GM12892 (cell line): ENCODE measurements around the gene ABCC1.
"Not testable (repeated sequence)": the region's sequence is repeated elsewhere in the genome, so short reads cannot be mapped to it uniquely, and the experiment has no call there.

Experiments
- POLR2A ChIP-seq: IDR thresholded peaks from 2 replicates; pipeline ENCODE4 v1.6.1; 2011; ENCODE audit warnings: low read depth, low read length, control low read depth
- POLR2AphosphoS5 ChIP-seq: IDR thresholded peaks from 2 replicates; pipeline ENCODE4 v1.6.1; 2011; ENCODE audit warnings: low read depth, low read length, control low read depth

DNA sequence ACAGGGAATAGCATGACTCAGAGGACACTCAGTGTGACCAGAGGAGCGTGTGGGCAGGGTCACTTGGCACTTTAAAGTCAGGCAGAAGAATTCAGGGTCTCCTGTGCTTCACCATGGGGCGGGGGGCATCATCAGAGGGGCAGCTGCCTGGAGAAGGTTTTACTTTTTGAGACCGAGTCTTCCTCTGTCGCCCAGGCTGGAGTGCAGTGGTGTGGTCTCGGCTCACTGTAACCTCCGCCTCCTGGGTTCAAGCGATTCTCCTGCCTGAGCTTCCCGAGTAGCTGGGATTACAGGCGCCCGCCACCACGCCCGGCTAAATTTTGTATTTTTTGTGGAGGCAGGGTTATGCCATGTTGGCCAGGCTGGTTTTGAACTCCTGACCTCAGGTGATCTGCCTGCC lies 241.6 kb downstream of the ABCC1 start:
- TF ChIP-seq POLR2A, POLR2AphosphoS5: not testable (repeated sequence)
